ENCODE data around the gene LTBP3.
A peak's percentile ranks its signal among the peaks of the same experiment; 100 is the strongest.
"Not testable (repeated sequence)": the region's sequence is repeated elsewhere in the genome, so short reads cannot be mapped to it uniquely, and the experiment has no call there.

The LTBP3 gene

GRCh38 chr11:65528819-65529350 lies 29.3 kb downstream of the LTBP3 start:
- peaks cover 4% of the 10 kb centered on the region; the same call in 1 of the 2 replicates for H3K4me1 ChIP-seq (ENCODE audit: control insufficient read depth, insufficient read depth, low read length)
- H3K27me3 ChIP-seq (ENCODE audit: control insufficient read depth, insufficient read depth, low read length) = no peaks in the 10 kb centered on the region; the same call in 1 of the 2 replicates
- H3K27ac ChIP-seq (ENCODE audit: low read depth, low read length) = no peak overlapping the region
- no peak overlapping the region for H3K9ac ChIP-seq (ENCODE audit: low read depth, low read length)
- no peak overlapping the region for H3K4me3 ChIP-seq (ENCODE audit: low read depth, low read length)
- no peaks in the 10 kb centered on the region for H3K9me3 ChIP-seq (ENCODE audit: control insufficient read depth, insufficient read depth, low read length)
- H3K36me3 ChIP-seq (ENCODE audit: control insufficient read depth, insufficient read depth, low read length) = peaks cover 43% of the 10 kb centered on the region

- Histone ChIP-seq H3K9ac (ENCODE audit: low read depth, low read length) (no peak overlapping the region), H3K9me3 (ENCODE audit: control insufficient read depth, insufficient read depth, low read length) (no peaks in the 10 kb centered on the region), H3K36me3 (ENCODE audit: control insufficient read depth, insufficient read depth, low read length) (peaks cover 27% of the 10 kb centered on the region), H3K27ac (ENCODE audit: low read depth, low read length) (no peak overlapping the region), H3K27me3 (ENCODE audit: control insufficient read depth, insufficient read depth, low read length) (no peaks in the 10 kb centered on the region; the same call in 1 of the 2 replicates), H3K4me3 (ENCODE audit: low read depth, low read length) (no peak overlapping the region), H3K4me1 (ENCODE audit: control insufficient read depth, insufficient read depth, low read length) (peaks cover 4% of the 10 kb centered on the region; the same call in 1 of the 2 replicates)
Observed at GRCh38 chr11:65526744-65527143, 31.4 kb downstream of the LTBP3 start.

- H3K4me1 ChIP-seq (ENCODE audit: control insufficient read depth, insufficient read depth, low read length) = peaks cover 4% of the 10 kb centered on the region; the same call in 1 of the 2 replicates
- peak overlapping the region; percentile 85; the same call in 1 of the 2 replicates for H3K9ac ChIP-seq (ENCODE audit: low read depth, low read length)
- peak overlapping the region; percentile 91 for H3K4me3 ChIP-seq (ENCODE audit: low read depth, low read length)
- peak overlapping the region; percentile 84 for H3K27ac ChIP-seq (ENCODE audit: low read depth, low read length)
- no peaks in the 10 kb centered on the region for H3K9me3 ChIP-seq (ENCODE audit: control insufficient read depth, insufficient read depth, low read length)
- no peaks in the 10 kb centered on the region; the same call in 1 of the 2 replicates for H3K27me3 ChIP-seq (ENCODE audit: control insufficient read depth, insufficient read depth, low read length)
- H3K36me3 ChIP-seq (ENCODE audit: control insufficient read depth, insufficient read depth, low read length) = peaks cover 17% of the 10 kb centered on the region
Observed at GRCh38 chr11:65525546-65526480, 32.3 kb downstream of the LTBP3 start.

- H3K9ac ChIP-seq (ENCODE audit: low read depth, low read length) = peak within 1 kb of the TSS; percentile 85; the same call in 1 of the 2 replicates
- H3K4me1 ChIP-seq (ENCODE audit: control insufficient read depth, insufficient read depth, low read length) = peaks cover 4% of the 10 kb centered on the region; the same call in 1 of the 2 replicates
- peaks cover 11% of the 10 kb centered on the region; the same call in 1 of the 2 replicates for H3K36me3 ChIP-seq (ENCODE audit: control insufficient read depth, insufficient read depth, low read length)
- H3K4me3 ChIP-seq (ENCODE audit: low read depth, low read length) = peak within 1 kb of the TSS; percentile 91
- no peaks in the 10 kb centered on the region; the same call in 1 of the 2 replicates for H3K27me3 ChIP-seq (ENCODE audit: control insufficient read depth, insufficient read depth, low read length)
- peak within 1 kb of the TSS; percentile 84 for H3K27ac ChIP-seq (ENCODE audit: low read depth, low read length)
- no peaks in the 10 kb centered on the region for H3K9me3 ChIP-seq (ENCODE audit: control insufficient read depth, insufficient read depth, low read length)
Observed at GRCh38 chr11:65524741-65525545, 33.2 kb downstream of the LTBP3 start, which contains the start of gene SCYL1. Gene SCYL1, plus strand, starts transcription at chr11:65525083. Its CDS starts 71 bp downstream, at chr11:65525154.

GRCh38 chr11:65524014-65524740 lies 34.0 kb downstream of the LTBP3 start:
- Histone ChIP-seq H3K4me3 (ENCODE audit: low read depth, low read length) (peak overlapping the region; percentile 59), H3K9ac (ENCODE audit: low read depth, low read length) (no peak overlapping the region), H3K27me3 (ENCODE audit: control insufficient read depth, insufficient read depth, low read length) (no peaks in the 10 kb centered on the region; the same call in 1 of the 2 replicates), H3K9me3 (ENCODE audit: control insufficient read depth, insufficient read depth, low read length) (no peaks in the 10 kb centered on the region), H3K4me1 (ENCODE audit: control insufficient read depth, insufficient read depth, low read length) (peaks cover 4% of the 10 kb centered on the region; the same call in 1 of the 2 replicates), H3K27ac (ENCODE audit: low read depth, low read length) (no peak overlapping the region), H3K36me3 (ENCODE audit: control insufficient read depth, insufficient read depth, low read length) (peaks cover 11% of the 10 kb centered on the region; the same call in 1 of the 2 replicates)

GRCh38 chr11:65523631-65523968 lies 34.6 kb downstream of the LTBP3 start:
- H3K27me3 ChIP-seq (ENCODE audit: control insufficient read depth, insufficient read depth, low read length); H3K4me3 ChIP-seq (ENCODE audit: low read depth, low read length); H3K27ac ChIP-seq (ENCODE audit: low read depth, low read length); H3K9me3 ChIP-seq (ENCODE audit: control insufficient read depth, insufficient read depth, low read length); H3K4me1 ChIP-seq (ENCODE audit: control insufficient read depth, insufficient read depth, low read length); H3K9ac ChIP-seq (ENCODE audit: low read depth, low read length): not testable (repeated sequence)
- H3K36me3 ChIP-seq (ENCODE audit: control insufficient read depth, insufficient read depth, low read length) = peaks cover 11% of the 10 kb centered on the region; the same call in 1 of the 2 replicates

GRCh38 chr11:65522718-65523630 lies 35.2 kb downstream of the LTBP3 start:
- H3K36me3 ChIP-seq (ENCODE audit: control insufficient read depth, insufficient read depth, low read length) = peaks cover 11% of the 10 kb centered on the region; the same call in 1 of the 2 replicates
- not testable (repeated sequence) for H3K9me3 ChIP-seq (ENCODE audit: control insufficient read depth, insufficient read depth, low read length); H3K27me3 ChIP-seq (ENCODE audit: control insufficient read depth, insufficient read depth, low read length); H3K27ac ChIP-seq (ENCODE audit: low read depth, low read length); H3K4me3 ChIP-seq (ENCODE audit: low read depth, low read length); H3K9ac ChIP-seq (ENCODE audit: low read depth, low read length); H3K4me1 ChIP-seq (ENCODE audit: control insufficient read depth, insufficient read depth, low read length)

GRCh38 chr11:65521777-65522521 lies 36.2 kb downstream of the LTBP3 start:
- H3K27ac ChIP-seq (ENCODE audit: low read depth, low read length) = peak overlapping the region; percentile 40
- H3K4me3 ChIP-seq (ENCODE audit: low read depth, low read length); H3K9ac ChIP-seq (ENCODE audit: low read depth, low read length); H3K4me1 ChIP-seq (ENCODE audit: control insufficient read depth, insufficient read depth, low read length); H3K36me3 ChIP-seq (ENCODE audit: control insufficient read depth, insufficient read depth, low read length); H3K9me3 ChIP-seq (ENCODE audit: control insufficient read depth, insufficient read depth, low read length); H3K27me3 ChIP-seq (ENCODE audit: control insufficient read depth, insufficient read depth, low read length): not testable (repeated sequence)

GRCh38 chr11:65518941-65519549 lies 39.1 kb downstream of the LTBP3 start:
- not testable (repeated sequence) for H3K9me3 ChIP-seq (ENCODE audit: control insufficient read depth, insufficient read depth, low read length); H3K27ac ChIP-seq (ENCODE audit: low read depth, low read length); H3K4me3 ChIP-seq (ENCODE audit: low read depth, low read length); H3K4me1 ChIP-seq (ENCODE audit: control insufficient read depth, insufficient read depth, low read length); H3K9ac ChIP-seq (ENCODE audit: low read depth, low read length); H3K36me3 ChIP-seq (ENCODE audit: control insufficient read depth, insufficient read depth, low read length); H3K27me3 ChIP-seq (ENCODE audit: control insufficient read depth, insufficient read depth, low read length)
